Ishikawa (cell line): Measurements from ENCODE around the gene SLC12A7.

ENCODE experiments used
- EP300 ChIP-seq: IDR thresholded peaks from 2 replicates; pipeline ENCODE4 v1.6.1; 2012; ENCODE audit warnings: borderline replicate concordance
- RAD21 ChIP-seq: IDR thresholded peaks from 2 replicates; pipeline ENCODE4 v1.6.1; 2012; ENCODE audit warnings: low read depth

DNA sequence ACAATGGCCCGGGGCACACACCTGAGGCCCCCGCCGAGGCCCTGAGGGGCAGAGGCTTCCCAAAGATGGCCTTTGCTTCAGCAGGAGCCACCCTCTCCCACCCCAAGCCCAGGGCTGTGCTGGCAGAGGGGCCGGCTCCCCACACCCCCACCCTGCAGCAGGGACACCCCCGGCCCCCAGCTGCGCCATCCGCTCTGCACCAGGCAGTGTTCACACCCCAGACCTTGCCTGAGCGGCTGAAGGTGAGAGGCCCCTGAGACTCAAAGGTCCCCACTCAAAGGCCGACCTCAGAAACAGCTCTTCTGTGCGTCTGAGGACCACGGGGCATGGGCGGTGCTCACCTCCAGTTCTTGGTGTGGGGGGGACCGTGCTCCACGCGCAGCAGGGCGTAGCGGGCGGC, 37.6 kb downstream of the SLC12A7 start:
- TF ChIP-seq RAD21 (no peak), EP300 (no peak)
